HEK293T (cell line): ENCODE measurements around the gene TRA2B.

Experiments used
- BHLHE40 ChIP-seq: fragments of 450-650 bp; IDR thresholded peaks from 2 replicates; pipeline ENCODE4 v1.6.1; 2016; ENCODE audit warnings: mild to moderate bottlenecking, moderate library complexity, borderline replicate concordance
- FOXK2 ChIP-seq: fragments of 450-650 bp; IDR thresholded peaks from 2 replicates; pipeline ENCODE4 v1.6.1; 2016; ENCODE audit warnings: mild to moderate bottlenecking
- HDGF ChIP-seq: fragments of 450-650 bp; IDR thresholded peaks from 2 replicates; pipeline ENCODE4 v1.6.1; 2017; ENCODE audit warnings: antibody characterized with exemption, borderline replicate concordance
- NFRKB ChIP-seq: fragments of 450-650 bp; IDR thresholded peaks from 2 replicates; pipeline ENCODE4 v1.6.1; 2016; ENCODE audit warnings: mild to moderate bottlenecking, moderate library complexity
- SP1 ChIP-seq: fragments of 450-650 bp; IDR thresholded peaks from 2 replicates; pipeline ENCODE4 v1.6.1; 2017
- SUZ12 ChIP-seq: fragments of 450-650 bp; IDR thresholded peaks from 2 replicates; pipeline ENCODE4 v1.6.1; 2016; ENCODE audit warnings: mild to moderate bottlenecking
- TARDBP ChIP-seq: fragments of 450-650 bp; IDR thresholded peaks from 2 replicates; pipeline ENCODE4 v1.6.1; 2016

DNA sequence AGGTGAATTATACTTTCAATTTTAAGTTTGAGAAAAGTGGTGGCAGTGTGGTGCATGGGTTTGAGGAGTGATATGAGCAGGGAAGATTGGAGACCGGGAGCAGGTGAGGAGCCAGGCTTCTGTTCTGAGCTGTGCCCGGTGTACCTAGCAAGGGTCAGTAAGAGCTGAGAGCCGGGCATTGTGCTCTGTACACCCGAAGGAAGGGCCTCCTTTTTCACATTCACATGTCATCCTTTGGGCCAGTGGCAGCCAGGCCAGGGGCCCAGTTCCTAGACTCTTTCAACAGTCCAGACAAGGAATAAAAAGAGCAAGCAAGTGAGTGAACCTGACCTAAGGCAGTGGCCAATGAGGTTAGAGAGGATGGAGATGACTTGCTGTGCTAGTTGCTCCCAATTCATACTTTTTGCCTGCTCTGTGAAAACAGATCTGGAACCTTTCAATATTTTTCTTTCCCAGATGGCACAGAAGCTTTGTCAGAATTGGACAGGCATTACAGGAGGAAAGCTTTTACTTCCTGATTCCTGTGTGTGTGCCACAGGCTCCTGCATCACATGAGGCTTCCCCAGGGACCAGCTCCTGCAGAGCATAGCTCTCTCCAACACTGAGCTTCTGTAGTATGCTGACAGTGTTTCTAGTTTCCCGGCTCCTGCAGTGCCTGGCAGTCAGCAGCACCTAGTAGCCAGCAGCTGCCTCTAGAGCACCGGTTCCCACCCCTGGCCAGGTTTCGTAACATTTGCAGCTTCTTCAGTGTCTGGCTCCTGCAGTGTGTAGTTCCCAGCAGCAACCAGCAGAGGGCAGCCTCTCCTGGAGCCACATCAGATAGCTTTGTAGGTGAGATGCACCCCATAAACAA lies 5.3 kb upstream of the TRA2B start:
- TF ChIP-seq SP1 (no peak), NFRKB (no peak), TARDBP (no peak), HDGF (no peak), SUZ12 (no peak), FOXK2 (no peak), BHLHE40 (no peak)
